HL-60/S4 (cell line): Measurements from ENCODE around the gene USP49.

ENCODE experiments used
- in situ Hi-C: fragments of 300-500 bp; cut with MboI; formaldehyde crosslinking; loops from 2 replicates; pipeline ENCODE4 v1.14.3; 2022; ENCODE audit warnings: low sequenced_read_pairs

The USP49 gene

GRCh38 chr6:41784581-41785171 is 110.5 kb downstream of the USP49 start:
- in situ Hi-C loops: loop anchor here (10.0 kb wide), 1 partner anchor 260 kb away; no protein-coding TSS in a partner anchor

GRCh38 chr6:41783106-41783780 is 111.9 kb downstream of the USP49 start:
- in situ Hi-C loops: loop anchor here (10.0 kb wide), 1 partner anchor 262 kb away; no protein-coding TSS in a partner anchor

- in situ Hi-C loops: loop anchor here (10.0 kb wide), 1 partner anchor 263 kb away; no protein-coding TSS in a partner anchor
Measured at GRCh38 chr6:41781366-41781730, 113.8 kb downstream of the USP49 start.

GRCh38 chr6:41780551-41781365 is 114.4 kb downstream of the USP49 start, which contains the start of gene PRICKLE4:
Gene PRICKLE4, plus strand, starts transcription at chr6:41780782. Its CDS starts 2,692 bp downstream, at chr6:41783474.
- in situ Hi-C loops: loop anchor here (10.0 kb wide), 1 partner anchor 264 kb away; no protein-coding TSS in a partner anchor

GRCh38 chr6:41779788-41780550 is 115.2 kb downstream of the USP49 start, which contains the start of gene FRS3:
Gene FRS3, minus strand, starts transcription at chr6:41779900. Its CDS starts 2,913 bp downstream, at chr6:41776987.
- in situ Hi-C loops: loop anchor here (10.0 kb wide), 2 partner anchors 85 to 265 kb away; no protein-coding TSS in a partner anchor

GRCh38 chr6:41779336-41779735 is 115.8 kb downstream of the USP49 start:
- in situ Hi-C loops: loop anchor here (10.0 kb wide), 1 partner anchor 85 kb away; no protein-coding TSS in a partner anchor

GRCh38 chr6:41778895-41779294 is 116.3 kb downstream of the USP49 start:
- in situ Hi-C loops: loop anchor here (10.0 kb wide), 1 partner anchor 84 kb away; no protein-coding TSS in a partner anchor

- in situ Hi-C loops: loop anchor here (10.0 kb wide), 1 partner anchor 83 kb away; no protein-coding TSS in a partner anchor
Measured at GRCh38 chr6:41777551-41778285, 117.5 kb downstream of the USP49 start.

GRCh38 chr6:41775293-41775882 is 119.8 kb downstream of the USP49 start:
- in situ Hi-C loops: loop anchor here (10.0 kb wide), 1 partner anchor 81 kb away; no protein-coding TSS in a partner anchor

GRCh38 chr6:41774841-41775240 is 120.3 kb downstream of the USP49 start:
- in situ Hi-C loops: loop anchor here (10.0 kb wide), 1 partner anchor 80 kb away; no protein-coding TSS in a partner anchor

- in situ Hi-C loops: loop anchor here (10.0 kb wide), 1 partner anchor 77 kb away; no protein-coding TSS in a partner anchor
Measured at GRCh38 chr6:41771058-41771983, 123.9 kb downstream of the USP49 start.

- in situ Hi-C loops: loop anchor here (10.0 kb wide), 1 partner anchor 76 kb away; no protein-coding TSS in a partner anchor
Measured at GRCh38 chr6:41770381-41771057, 124.7 kb downstream of the USP49 start.

GRCh38 chr6:41769376-41769775 is 125.8 kb downstream of the USP49 start:
- in situ Hi-C loops: no loop called here

GRCh38 chr6:41768545-41769308 is 126.4 kb downstream of the USP49 start:
- in situ Hi-C loops: no loop called here

- in situ Hi-C loops: no loop called here
Measured at GRCh38 chr6:41767112-41767833, 127.9 kb downstream of the USP49 start.
